ENCODE results near the gene TRAM1L1. TPM values are rescaled to one million over a fixed set of nuclear protein-coding genes. Genes with fewer than 3 reads are reported as not detected.

TRAM1L1 gene
- total RNA-seq, 1 experiment from 2014 or later: 2.5 TPM

DNA sequence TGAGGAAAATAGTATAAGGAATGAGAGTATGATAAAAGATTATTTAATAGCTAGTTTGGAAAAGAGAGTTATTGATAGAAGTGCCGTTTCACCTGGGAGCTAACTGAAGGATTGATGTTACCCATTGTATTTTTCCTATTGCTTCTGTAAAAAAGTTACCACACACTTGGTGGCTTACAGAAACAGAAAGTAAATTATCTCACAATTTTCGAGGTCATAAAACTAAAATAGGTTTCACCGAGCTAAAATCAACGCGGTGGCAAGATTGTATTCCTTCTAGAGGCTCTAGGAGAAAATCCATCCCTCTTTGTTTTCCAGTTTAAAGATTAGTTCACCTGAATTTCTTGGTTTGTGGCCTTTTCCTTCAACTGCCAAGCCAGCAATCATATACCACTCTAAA is 11.1 kb upstream of the TRAM1L1 start:
- CTCF ChIA-PET: no interaction called here
- Mint-ChIP-seq H3K9me3 (no peaks in the 10 kb centered on the region), H3K27ac (no peak overlapping the region), H3K36me3 (no peaks in the 10 kb centered on the region), H3K27me3 (ENCODE audit: low read depth) (no peaks in the 10 kb centered on the region), H3K4me3 (no peak overlapping the region), H3K4me1 (peaks cover 9% of the 10 kb centered on the region)
- TF ChIP-seq SP1 (CRISPR knock-in tag; conservative IDR thresholded peaks at IDR 0.05): no peak
- TF ChIP-seq, protein P1, sequence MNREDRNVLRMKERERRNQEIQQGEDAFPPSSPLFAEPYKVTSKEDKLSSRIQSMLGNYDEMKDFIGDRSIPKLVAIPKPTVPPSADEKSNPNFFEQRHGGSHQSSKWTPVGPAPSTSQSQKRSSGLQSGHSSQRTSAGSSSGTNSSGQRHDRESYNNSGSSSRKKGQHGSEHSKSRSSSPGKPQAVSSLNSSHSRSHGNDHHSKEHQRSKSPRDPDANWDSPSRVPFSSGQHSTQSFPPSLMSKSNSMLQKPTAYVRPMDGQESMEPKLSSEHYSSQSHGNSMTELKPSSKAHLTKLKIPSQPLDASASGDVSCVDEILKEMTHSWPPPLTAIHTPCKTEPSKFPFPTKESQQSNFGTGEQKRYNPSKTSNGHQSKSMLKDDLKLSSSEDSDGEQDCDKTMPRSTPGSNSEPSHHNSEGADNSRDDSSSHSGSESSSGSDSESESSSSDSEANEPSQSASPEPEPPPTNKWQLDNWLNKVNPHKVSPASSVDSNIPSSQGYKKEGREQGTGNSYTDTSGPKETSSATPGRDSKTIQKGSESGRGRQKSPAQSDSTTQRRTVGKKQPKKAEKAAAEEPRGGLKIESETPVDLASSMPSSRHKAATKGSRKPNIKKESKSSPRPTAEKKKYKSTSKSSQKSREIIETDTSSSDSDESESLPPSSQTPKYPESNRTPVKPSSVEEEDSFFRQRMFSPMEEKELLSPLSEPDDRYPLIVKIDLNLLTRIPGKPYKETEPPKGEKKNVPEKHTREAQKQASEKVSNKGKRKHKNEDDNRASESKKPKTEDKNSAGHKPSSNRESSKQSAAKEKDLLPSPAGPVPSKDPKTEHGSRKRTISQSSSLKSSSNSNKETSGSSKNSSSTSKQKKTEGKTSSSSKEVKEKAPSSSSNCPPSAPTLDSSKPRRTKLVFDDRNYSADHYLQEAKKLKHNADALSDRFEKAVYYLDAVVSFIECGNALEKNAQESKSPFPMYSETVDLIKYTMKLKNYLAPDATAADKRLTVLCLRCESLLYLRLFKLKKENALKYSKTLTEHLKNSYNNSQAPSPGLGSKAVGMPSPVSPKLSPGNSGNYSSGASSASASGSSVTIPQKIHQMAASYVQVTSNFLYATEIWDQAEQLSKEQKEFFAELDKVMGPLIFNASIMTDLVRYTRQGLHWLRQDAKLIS (CRISPR knock-in tag; IDR thresholded peaks at IDR 0.05; ENCODE audit: borderline replicate concordance): no peak
- TF ChIP-seq ZNF263 (CRISPR knock-in tag; IDR thresholded peaks at IDR 0.05; ENCODE audit: low read depth): no peak
- no peak for TF ChIP-seq KAT7 (CRISPR knock-in tag; IDR thresholded peaks at IDR 0.05; ENCODE audit: borderline replicate concordance)
- TF ChIP-seq TP53 (CRISPR knock-in tag; IDR thresholded peaks at IDR 0.05): no peak
- TF ChIP-seq NR2C2 (CRISPR knock-in tag; IDR thresholded peaks at IDR 0.05): no peak
- TF ChIP-seq JAZF1 (CRISPR knock-in tag; IDR thresholded peaks at IDR 0.05): no peak
- no peak for TF ChIP-seq NR1H2 (CRISPR knock-in tag; IDR thresholded peaks at IDR 0.05)
- TF ChIP-seq FOXP1 (CRISPR knock-in tag; IDR thresholded peaks at IDR 0.05; ENCODE audit: borderline replicate concordance): no peak
- no peak for TF ChIP-seq FOXJ3 (CRISPR knock-in tag; IDR thresholded peaks at IDR 0.05; ENCODE audit: borderline replicate concordance)
- TF ChIP-seq ZBTB21 (CRISPR knock-in tag; IDR thresholded peaks at IDR 0.05; ENCODE audit: borderline replicate concordance): no peak
- ATAC-seq (no peak), DNase-seq (ENCODE audit: low spot score) (no peak)
- POLR2A ChIA-PET: no interaction called here

DNA sequence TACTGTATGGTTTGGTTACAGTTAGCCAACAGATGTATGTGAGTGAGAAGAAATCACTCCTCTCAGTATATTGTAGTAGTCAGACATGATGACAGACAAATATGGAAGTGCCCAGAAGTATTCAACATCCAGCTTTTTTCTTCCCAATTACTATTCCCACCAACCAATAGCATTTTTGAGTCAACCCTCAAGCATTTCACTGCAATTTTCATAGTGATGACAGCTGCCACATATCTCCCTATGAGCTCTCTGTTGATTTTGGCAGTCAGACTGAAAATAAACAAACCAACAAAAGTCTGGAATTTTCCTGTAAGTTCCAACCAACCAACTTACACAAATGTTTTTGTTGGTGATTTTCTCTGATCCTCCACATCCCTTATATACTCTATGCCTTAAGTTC is 8.2 kb upstream of the TRAM1L1 start:
- no peaks in the 10 kb centered on the region for H3K9me3 Mint-ChIP-seq
- H3K4me1 Mint-ChIP-seq: peaks cover 6% of the 10 kb centered on the region
- no peak overlapping the region for H3K4me3 Mint-ChIP-seq
- ChIA-PET POLR2A (no interaction called here), CTCF (no interaction called here)
- ATAC-seq: no peak
- H3K27ac Mint-ChIP-seq: no peak overlapping the region
- H3K36me3 Mint-ChIP-seq: no peaks in the 10 kb centered on the region
- no peaks in the 10 kb centered on the region for H3K27me3 Mint-ChIP-seq (ENCODE audit: low read depth)
- no peak for DNase-seq (ENCODE audit: low spot score)
- TF ChIP-seq NFE2L1 (CRISPR knock-in tag; IDR thresholded peaks at IDR 0.05) (no peak), ZBTB21 (CRISPR knock-in tag; IDR thresholded peaks at IDR 0.05; ENCODE audit: borderline replicate concordance) (no peak), NFATC4 (CRISPR knock-in tag; IDR thresholded peaks at IDR 0.05) (no peak), ZNF317 (CRISPR knock-in tag; IDR thresholded peaks at IDR 0.05; ENCODE audit: borderline replicate concordance, low read depth) (no peak), JUN (CRISPR knock-in tag; IDR thresholded peaks at IDR 0.05) (no peak), NFYB (CRISPR knock-in tag; conservative IDR thresholded peaks at IDR 0.05; ENCODE audit: low read depth) (no peak), MXD4 (CRISPR knock-in tag; IDR thresholded peaks at IDR 0.05; ENCODE audit: borderline replicate concordance) (no peak), ZNF138 (CRISPR knock-in tag; conservative IDR thresholded peaks at IDR 0.05) (no peak), ZNF232 (CRISPR knock-in tag; IDR thresholded peaks at IDR 0.05) (no peak), KAT7 (CRISPR knock-in tag; IDR thresholded peaks at IDR 0.05; ENCODE audit: borderline replicate concordance) (no peak), ZNF671 (CRISPR knock-in tag; IDR thresholded peaks at IDR 0.05) (no peak), FOXJ3 (CRISPR knock-in tag; IDR thresholded peaks at IDR 0.05; ENCODE audit: borderline replicate concordance) (no peak)
- TF ChIP-seq, protein P2, sequence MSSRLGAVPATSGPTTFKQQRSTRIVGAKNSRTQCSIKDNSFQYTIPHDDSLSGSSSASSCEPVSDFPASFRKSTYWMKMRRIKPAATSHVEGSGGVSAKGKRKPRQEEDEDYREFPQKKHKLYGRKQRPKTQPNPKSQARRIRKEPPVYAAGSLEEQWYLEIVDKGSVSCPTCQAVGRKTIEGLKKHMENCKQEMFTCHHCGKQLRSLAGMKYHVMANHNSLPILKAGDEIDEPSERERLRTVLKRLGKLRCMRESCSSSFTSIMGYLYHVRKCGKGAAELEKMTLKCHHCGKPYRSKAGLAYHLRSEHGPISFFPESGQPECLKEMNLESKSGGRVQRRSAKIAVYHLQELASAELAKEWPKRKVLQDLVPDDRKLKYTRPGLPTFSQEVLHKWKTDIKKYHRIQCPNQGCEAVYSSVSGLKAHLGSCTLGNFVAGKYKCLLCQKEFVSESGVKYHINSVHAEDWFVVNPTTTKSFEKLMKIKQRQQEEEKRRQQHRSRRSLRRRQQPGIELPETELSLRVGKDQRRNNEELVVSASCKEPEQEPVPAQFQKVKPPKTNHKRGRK (CRISPR knock-in tag; IDR thresholded peaks at IDR 0.05; ENCODE audit: borderline replicate concordance): no peak
- TF ChIP-seq, protein P3, sequence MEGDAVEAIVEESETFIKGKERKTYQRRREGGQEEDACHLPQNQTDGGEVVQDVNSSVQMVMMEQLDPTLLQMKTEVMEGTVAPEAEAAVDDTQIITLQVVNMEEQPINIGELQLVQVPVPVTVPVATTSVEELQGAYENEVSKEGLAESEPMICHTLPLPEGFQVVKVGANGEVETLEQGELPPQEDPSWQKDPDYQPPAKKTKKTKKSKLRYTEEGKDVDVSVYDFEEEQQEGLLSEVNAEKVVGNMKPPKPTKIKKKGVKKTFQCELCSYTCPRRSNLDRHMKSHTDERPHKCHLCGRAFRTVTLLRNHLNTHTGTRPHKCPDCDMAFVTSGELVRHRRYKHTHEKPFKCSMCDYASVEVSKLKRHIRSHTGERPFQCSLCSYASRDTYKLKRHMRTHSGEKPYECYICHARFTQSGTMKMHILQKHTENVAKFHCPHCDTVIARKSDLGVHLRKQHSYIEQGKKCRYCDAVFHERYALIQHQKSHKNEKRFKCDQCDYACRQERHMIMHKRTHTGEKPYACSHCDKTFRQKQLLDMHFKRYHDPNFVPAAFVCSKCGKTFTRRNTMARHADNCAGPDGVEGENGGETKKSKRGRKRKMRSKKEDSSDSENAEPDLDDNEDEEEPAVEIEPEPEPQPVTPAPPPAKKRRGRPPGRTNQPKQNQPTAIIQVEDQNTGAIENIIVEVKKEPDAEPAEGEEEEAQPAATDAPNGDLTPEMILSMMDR (IDR thresholded peaks at IDR 0.05): no peak
- TF ChIP-seq, protein P4, sequence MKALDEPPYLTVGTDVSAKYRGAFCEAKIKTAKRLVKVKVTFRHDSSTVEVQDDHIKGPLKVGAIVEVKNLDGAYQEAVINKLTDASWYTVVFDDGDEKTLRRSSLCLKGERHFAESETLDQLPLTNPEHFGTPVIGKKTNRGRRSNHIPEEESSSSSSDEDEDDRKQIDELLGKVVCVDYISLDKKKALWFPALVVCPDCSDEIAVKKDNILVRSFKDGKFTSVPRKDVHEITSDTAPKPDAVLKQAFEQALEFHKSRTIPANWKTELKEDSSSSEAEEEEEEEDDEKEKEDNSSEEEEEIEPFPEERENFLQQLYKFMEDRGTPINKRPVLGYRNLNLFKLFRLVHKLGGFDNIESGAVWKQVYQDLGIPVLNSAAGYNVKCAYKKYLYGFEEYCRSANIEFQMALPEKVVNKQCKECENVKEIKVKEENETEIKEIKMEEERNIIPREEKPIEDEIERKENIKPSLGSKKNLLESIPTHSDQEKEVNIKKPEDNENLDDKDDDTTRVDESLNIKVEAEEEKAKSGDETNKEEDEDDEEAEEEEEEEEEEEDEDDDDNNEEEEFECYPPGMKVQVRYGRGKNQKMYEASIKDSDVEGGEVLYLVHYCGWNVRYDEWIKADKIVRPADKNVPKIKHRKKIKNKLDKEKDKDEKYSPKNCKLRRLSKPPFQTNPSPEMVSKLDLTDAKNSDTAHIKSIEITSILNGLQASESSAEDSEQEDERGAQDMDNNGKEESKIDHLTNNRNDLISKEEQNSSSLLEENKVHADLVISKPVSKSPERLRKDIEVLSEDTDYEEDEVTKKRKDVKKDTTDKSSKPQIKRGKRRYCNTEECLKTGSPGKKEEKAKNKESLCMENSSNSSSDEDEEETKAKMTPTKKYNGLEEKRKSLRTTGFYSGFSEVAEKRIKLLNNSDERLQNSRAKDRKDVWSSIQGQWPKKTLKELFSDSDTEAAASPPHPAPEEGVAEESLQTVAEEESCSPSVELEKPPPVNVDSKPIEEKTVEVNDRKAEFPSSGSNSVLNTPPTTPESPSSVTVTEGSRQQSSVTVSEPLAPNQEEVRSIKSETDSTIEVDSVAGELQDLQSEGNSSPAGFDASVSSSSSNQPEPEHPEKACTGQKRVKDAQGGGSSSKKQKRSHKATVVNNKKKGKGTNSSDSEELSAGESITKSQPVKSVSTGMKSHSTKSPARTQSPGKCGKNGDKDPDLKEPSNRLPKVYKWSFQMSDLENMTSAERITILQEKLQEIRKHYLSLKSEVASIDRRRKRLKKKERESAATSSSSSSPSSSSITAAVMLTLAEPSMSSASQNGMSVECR (CRISPR knock-in tag; IDR thresholded peaks at IDR 0.05; ENCODE audit: borderline replicate concordance): no peak
